SW480 (cell line): ENCODE measurements around the gene GPRC5A.

Source experiments
- DNase-seq: peaks from one replicate; pipeline ENCODE4 v3.0.0-alpha.2; 2016; ENCODE audit warnings: low spot score

Gene GPRC5A

DNA sequence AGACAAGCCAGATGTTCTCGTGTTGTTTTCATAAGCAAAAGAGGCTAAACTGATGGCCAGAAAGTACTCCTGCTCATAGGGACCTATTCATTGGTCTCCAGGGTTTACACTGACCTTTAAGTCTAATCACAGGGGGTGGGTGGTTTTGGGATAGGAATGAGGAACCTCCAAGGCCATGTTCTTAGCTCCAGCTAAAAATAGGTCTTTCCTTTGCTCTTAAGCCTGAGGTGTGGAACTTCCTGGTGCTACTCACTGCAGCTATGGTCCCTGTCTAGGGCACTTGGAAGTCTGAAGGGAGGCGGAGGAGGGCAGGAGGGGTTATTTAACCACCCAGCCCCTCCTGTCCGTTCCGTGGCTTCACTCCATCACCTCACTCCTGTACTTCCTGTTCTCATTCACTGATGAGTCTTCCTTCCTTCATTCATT, 18.6 kb downstream of the GPRC5A start:
- DNase-seq: no peak

DNA sequence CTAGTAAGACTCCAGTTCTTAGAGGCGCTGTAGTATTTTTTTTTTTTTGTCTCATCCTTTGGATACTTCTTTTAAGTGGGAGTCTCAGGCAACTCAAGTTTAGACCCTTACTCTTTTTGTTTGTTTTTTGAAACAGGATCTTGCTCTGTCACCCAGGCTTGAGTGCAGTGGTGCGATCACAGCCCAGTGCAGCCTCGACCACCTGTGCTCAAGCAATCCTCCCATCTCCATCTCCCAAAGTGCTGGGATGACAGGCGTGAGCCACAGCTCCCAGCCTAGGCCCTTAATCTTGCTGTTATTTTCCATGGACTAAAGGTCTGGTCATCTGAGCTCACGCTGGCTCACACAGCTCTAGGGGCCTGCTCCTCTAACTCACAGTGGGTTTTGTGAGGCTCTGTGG, 21.3 kb downstream of the GPRC5A start:
- no peak for DNase-seq

DNA sequence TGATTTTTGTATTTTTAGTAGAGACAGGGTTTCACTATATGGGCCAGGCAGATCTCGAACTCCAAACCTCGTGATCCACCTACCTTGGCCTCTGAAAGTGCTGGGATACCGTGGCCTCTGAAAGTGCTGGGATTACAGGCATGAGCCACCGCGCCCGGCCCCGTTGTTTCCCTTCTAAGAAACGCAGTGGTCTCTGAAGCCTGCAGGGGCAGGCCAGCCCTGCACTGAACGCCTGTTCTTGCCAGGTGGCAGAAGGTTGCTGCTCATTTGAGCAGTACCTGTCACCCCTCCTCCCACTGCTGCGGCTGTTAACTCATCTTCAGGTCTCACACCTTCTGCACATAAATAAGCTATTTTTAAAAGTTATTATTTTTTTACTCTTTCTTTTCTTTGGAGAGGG, 24.3 kb downstream of the GPRC5A start:
- DNase-seq: no peak

DNA sequence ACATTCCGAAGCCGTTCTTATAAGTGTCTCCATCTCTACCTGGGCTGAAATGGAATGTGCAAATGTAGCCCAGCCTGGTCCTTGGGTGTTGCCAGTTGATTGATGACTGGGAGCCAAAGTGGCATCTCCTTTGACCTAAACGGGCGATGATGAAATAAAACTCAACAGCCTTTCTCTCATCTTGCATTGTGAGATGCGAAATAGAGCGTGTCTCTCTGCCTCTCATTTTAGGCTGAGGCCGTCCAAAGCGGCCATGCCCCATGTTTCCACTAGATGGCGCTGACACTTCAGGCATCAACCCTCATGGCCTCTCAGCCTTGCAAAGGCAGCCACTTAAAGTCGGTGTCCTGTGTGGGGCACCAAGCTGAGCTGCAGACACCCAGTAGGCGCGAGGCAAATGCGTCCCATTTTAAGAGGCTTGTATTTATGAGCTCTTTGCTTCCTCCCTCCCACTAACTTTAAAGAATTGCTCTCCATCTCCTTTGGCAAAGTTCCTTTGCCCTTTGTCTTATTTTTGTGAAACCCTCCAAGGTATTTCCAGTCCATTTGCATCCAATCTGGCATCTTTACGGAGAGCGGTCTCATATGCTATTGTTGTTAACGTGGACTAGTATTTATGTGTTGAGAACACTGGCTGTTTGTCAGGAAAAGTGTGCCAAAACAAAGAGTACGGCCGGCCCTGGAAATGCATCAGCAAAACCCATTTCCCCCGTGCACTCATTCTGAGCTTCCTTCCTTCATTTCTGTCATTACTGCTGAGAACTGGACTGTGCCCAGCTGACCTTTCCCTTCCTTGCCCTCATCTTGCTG, 25.0 kb downstream of the GPRC5A start:
- DNase-seq: peak; percentile 78

DNA sequence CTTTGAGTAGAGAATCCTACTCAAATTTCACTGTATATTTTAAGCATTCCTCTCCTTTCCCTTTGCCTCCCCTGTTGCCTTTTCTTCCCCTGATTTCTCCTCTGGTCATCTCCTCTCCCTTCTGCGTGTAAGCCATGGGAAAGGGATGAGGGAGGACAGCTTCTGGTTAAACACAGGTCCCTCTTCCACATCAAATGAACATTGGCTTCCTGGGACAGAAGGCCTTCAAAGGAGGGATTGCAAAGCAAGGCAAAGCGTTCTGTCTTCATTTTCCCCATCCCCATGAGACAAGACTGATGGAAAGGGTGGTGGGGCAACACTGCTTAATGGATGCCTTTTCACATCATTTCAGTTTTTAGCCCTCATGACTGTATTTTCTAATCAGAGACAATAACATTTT, 26.2 kb downstream of the GPRC5A start:
- no peak for DNase-seq

DNA sequence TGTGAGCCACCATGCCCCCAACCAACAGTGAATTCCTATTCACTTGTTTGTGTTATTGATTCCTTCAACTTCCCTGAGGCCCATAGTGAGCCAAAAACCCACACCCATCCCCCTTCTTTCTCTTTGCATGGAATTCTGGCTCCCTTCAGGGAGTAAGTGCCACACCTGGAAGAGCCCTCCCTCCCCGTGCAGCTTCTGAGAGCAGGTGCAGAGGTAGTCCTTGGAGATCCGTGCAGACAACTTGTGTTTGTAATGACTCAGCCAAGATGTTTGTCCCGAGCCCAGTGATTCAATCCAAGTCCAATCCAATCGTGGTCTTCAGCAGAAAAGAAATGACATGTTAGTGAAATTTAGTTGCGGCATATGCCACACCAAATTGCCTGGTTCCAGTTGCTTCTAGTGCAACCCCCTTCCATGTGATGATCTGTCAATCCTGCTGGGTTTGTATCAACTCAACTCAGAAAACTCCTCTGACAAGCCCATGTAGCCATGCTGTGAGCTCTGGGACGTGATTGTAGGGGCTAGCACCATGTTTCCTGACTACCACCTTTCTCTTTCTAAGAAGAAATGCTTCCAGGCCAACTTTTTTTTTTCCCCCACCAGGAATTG, 27.5 kb downstream of the GPRC5A start:
- no peak for DNase-seq

DNA sequence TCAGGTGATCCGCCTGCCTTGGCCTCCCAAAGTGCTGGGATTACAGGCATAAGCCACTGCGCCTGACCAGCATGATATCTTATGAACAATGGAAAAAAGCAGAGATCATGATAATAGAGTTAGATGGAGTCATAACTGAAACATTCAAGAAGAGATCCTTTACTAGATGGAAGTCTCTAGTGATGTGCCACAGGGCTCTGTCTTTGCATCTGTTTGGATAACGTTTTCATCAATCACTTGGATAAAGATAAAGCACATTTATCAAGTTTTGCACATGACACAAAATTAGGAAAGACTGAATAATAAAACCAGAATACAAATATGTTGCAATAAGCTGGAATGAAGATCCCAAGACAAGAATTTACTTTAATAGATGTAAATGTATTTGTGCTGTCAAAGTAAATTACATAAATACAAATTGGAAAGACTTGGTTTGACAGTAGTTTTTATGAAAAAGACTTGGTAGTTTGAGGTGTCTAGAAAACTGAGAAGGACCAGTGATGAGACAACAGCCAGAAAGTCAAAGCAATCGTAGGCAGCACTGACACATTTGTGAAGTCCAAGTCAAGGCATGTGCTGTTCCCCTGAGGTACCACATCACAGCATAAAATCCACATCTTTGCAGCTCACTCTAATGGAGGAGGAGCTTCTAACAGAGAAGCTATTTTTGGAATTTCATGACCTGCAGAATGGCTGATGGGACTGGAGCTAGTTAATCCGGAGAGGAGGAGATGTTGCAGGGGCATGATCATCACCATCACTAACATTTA, 28.5 kb downstream of the GPRC5A start:
- no peak for DNase-seq

DNA sequence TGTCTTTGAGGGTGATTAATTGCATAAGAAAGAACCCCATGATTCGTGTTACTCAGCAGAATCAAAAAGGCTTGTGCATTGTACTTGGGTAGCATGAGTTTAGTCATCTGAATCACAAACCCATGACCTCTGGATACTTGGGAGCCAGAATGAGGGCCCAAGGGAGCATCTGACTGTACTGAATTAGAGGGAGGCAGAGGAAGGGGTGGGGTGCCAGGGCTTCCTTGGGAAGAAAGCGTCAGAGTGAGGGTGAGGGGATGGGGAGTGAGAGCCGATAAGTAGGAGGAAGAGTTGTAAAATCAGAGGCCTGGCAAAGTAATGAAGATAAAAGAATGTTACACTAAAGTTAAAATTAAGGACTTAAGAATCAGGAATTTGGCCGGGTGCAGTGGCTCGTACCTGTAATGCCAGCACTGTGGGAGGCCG, 30.8 kb downstream of the GPRC5A start:
- no peak for DNase-seq

DNA sequence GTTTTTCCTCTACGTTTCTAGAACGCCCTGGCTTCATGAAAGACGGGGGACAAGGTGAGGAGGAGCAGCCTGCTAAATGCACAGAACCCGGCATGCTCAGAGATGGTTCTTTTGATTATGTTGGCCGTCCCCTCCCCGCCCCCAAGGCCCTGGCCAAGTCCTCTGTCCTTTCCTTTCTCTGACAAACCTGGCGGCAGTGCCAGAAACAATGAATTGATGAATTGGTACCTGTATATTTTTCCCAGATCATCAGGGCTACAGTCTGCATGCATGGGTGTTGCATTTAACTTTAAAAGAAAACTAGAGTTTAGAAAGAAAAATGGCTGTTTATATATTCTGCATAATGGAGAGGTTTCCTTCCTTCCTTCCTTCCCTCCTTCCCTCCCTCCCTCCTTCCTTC, 31.6 kb downstream of the GPRC5A start:
- no peak for DNase-seq

DNA sequence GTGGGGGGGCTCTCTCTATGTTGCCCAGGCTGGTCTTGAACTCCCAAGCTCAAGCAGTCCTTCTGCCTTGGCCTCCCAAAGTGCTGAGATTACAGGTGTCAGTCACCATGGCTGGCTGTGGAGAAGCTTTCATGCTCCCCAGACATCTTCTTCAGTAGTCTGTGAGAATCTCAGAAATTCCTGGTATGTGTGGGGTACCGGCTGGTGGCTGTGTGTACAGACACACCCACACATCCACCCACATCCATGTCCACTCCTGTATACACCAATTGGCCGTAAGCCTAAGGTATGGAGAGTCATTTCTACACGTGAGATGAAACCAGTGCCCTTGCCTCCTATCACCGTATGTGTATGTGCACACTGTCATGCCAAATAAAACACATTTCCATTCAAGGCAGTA, 32.8 kb downstream of the GPRC5A start:
- no peak for DNase-seq

DNA sequence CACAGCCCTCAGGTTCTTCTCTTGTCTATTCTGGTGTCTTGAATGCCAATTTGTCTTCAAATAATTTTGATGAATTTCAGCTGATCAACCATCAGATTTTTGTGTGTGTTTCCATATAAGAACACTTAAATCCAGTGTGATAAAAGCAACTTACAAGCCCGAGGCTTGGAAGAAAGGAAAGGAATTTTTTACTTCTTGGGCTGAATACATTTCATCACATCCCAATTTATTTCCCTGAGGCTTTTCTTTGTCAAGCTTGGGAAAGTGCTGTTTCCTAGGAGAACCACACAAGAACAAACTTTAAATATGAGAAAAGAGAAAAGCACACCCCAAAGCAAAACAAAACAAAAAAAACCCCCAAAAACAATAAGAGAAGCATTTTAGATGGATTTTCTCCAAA, 34.0 kb downstream of the GPRC5A start:
- DNase-seq: no peak

DNA sequence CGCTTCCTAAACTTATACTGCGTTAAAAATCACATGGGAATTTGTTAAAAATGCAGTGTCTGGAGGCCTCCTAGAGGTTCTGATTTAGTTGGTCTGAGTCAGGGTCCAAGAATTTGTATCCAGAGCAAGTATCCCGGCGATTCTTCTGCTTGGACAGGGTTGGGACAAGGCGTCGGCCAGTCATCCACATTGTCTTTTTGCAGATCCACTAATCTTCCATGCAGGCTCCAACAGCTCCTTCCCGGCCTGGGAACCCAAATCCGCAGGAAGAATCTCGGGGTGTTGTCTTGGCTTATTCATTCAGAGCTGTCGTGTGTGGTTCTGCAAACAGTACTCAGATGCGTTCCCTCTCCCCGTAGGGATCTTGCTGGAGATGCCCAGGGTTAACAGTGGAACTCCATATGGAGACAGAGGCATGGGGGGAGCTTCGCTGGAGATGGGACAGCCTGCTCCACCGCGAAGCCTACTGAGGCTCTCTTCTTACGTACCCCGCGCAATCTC, 35.3 kb downstream of the GPRC5A start:
- no peak for DNase-seq

DNA sequence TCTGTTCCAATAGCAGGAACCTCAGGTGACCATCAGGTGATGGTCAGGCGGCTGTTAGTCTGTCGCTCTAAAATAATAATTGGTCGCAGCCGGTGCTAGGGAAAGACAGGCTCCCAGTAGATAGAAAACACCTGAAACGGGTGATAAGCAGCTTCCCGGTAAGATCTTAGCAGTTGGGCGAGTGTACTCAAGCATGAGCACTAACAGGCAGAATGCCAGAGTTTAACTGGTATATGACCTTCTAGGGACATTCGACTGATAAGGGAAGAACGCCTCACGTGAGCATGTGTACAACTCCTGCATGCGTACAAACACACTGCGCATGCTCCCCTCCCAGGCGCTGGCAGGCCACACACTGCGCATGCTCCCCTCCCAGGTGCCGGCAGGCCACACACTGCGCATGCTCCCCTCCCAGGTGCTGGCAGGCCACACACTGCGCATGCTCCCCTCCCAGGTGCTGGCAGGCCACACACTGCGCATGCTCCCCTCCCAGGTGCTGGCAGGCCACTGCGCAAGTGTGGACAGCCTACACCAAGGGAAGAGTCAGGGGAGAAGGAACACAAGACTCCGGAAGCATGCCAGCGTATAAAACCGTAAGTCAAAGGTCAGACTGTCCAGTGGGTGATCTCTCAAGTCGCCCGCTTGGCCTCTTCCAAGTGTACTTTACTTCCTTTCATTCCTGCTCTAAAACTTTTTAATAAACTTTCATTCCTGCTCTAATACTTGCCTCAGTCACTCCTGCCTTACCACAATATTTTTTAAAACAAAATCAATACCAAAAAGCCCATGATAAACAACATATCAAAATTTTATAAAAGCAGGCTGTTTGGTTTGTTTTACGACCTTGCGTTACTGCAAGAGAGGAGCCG, 36.1 kb downstream of the GPRC5A start:
- DNase-seq: no peak

DNA sequence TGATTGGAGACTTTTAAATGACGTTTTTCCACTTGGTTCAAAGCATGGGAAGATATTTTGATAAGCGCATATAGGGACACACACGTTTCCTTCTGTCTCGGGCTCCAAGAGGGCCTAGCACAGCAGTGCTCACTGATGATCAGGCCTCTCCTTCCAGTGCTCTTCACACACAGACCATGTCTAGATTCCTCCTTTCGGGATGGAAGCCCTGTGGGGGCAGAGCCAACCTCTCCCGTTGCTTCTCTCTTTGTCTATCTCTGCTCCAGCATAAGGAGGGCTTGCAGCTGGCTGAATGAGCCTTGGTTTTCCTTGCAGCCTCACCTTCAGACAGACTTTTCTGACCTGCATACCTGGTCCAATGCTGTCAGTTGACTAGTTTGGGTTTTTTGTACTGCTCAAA, 38.3 kb downstream of the GPRC5A start:
- DNase-seq: no peak

DNA sequence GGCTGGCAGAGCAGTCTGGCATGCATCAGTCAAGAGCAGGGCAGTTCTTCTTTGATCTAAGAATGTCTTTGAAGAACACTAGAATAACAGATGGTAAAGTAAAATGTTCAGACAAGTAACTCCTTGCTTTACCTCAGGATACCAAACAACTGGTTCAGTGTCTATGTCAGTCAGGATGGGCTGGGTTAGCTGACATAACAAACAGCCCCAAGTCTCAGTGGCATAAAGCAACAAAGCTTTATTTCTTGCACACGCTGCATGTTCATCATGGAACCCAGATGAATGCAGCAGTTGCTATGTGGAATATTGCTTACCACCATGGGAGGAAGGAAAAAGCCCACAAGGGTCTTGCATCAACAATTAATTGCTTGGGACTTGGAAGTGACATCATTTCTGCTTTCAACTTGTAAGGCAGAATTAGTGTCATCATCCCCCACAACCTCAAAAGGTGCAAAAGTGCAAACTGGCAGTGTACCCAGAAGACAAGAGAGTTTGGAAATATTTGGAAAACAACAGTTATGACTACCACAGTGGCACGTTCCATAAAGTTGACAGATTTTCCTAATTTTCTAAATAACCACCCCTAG, 39.4 kb downstream of the GPRC5A start:
- no peak for DNase-seq

DNA sequence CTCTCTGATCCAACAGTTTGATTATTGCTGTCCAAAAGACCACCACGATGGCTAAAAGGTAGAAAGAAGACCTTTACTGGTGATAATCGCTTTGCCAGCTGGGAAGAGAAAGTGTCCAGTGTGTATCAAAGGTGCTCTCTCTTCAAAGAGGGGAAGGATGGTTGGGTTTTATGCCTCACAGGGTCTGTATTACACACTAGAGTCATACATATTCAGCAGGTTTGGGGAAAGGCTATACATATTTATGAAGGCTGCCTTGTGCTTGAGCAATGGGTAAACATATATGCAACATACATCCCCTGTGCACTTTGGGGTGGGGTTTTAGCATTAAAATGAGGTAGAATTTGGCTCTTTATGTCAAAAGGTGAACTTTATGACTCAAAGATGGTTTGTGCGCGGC, 42.4 kb downstream of the GPRC5A start:
- DNase-seq: no peak

DNA sequence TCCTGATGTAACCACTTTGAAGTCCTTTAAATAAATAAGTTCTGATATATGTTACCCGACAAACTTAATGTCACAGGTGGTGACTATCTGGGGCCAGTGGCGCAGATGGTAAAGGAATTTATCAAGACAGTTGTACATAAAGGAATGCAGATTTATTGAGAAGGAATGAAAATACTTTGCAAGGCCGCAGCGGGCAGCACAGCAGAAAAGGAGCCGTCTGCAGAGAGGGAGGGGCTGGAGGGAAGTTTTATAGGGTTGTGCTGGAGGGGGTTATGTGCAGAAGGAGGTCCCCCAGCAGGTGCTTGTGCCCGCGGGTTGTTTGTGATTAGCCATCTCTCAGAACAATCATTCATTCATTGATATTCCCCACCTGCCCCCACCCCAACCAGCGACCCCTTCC, 43.2 kb downstream of the GPRC5A start:
- no peak for DNase-seq

DNA sequence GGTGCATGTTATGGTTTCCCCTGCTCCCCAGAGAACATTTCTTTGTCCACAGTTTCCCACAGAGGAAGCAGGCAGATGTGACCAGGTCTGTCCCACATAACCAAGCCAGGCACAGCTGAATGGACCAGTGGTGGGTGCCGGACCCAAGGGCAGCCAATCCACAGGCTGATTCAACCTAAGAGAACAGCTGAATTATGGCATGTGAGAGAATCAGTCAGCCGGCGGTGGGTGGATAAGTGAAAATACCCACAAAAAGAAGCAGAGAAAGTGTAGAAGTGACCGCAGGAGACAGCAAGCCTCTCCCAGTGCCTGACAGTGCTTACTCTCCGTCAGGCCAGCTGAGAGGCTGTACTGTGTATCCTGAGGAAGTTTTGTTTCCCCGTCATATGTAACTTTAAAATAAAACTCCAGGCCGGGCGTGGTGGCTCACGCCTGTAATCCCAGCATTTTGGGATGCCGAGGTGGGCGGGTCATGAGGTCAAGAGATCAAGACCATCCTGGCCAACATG, 45.7 kb downstream of the GPRC5A start:
- no peak for DNase-seq

DNA sequence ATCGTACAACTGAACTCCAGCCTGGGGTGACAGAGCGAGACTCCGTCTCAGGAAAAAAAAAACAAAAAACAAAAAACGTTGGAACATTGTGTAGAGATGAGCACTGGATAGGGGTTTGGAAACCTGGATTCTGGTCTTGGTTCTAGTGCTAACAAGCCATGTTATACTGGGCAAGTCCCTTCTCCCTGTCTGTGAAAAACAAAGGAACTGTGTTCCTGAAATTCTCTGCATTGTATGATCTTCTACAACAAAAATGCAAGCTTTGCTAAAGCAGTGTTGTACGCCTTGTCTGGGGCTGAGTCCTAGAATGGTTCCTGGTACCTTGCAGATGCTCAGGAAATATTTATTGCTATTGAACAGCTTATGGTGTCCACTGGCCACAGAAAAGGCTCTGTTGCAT, 47.2 kb downstream of the GPRC5A start:
- DNase-seq: no peak

DNA sequence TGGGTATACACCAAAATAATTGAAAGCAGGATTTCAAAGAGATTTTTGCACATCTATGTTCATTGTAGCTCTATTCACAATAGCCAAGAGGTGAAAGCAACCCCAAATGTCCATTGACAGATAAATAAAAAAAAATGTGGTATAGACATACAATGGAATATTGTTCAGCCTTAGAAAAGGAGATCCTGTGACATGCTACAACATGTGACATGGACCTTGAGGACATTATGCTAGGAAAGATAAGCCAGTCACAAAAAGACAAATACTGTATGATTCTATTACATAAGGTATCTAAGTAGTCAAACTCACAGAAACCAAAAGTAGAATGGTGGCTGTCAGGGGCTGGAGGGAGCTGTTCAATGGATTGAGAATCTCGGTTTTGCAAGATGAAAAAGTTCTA, 48.5 kb downstream of the GPRC5A start:
- DNase-seq: no peak
